Nucleus accumbens (tissue), 56 donors: Measurements from ENCODE around the gene DCBLD2.
A peak's percentile ranks its signal among the peaks of the same experiment; 100 is the strongest.

Experiments
- DNase-seq, 56 donors: peaks; one replicate each; lab custom pipeline; 2025; lab: John Stamatoyannopoulos, UW

DCBLD2 gene

GRCh38 chr3:98775459-98776139 is 125.9 kb downstream of the DCBLD2 start:
- DNase-seq = no peak

- no peak for DNase-seq
These were observed 129.5 kb downstream of the DCBLD2 start for GRCh38 chr3:98772022-98772421.

GRCh38 chr3:98770261-98771039 is 131.0 kb downstream of the DCBLD2 start:
- peak in 24 of 56 donors; percentile 16 to 59 (median 31) for DNase-seq

- no peak for DNase-seq
These were observed 132.0 kb downstream of the DCBLD2 start for GRCh38 chr3:98769448-98769847.

- no peak for DNase-seq
These were observed 132.5 kb downstream of the DCBLD2 start for GRCh38 chr3:98768961-98769360.

- no peak for DNase-seq
These were observed 134.6 kb downstream of the DCBLD2 start for GRCh38 chr3:98766924-98767323.

GRCh38 chr3:98765721-98766120 is 135.8 kb downstream of the DCBLD2 start:
- DNase-seq = no peak

GRCh38 chr3:98764472-98764884 is 137.0 kb downstream of the DCBLD2 start:
- no peak for DNase-seq

GRCh38 chr3:98763819-98764418 is 137.6 kb downstream of the DCBLD2 start:
- no peak for DNase-seq

- peak in 1 of 56 donors; percentile 7 for DNase-seq
These were observed 138.4 kb downstream of the DCBLD2 start, which contains the start of gene ST3GAL6 for GRCh38 chr3:98763076-98763475. ST3GAL6 (plus strand) TSS chr3:98763340; CDS start chr3:98768441, 5,101 bp downstream.

GRCh38 chr3:98761643-98762229 is 139.8 kb downstream of the DCBLD2 start:
- no peak for DNase-seq

- no peak for DNase-seq
These were observed 141.9 kb downstream of the DCBLD2 start for GRCh38 chr3:98759629-98760028.

GRCh38 chr3:98755601-98756000 is 145.9 kb downstream of the DCBLD2 start:
- DNase-seq = no peak

GRCh38 chr3:98754483-98754882 is 147.0 kb downstream of the DCBLD2 start:
- no peak for DNase-seq

- no peak for DNase-seq
These were observed 151.1 kb downstream of the DCBLD2 start for GRCh38 chr3:98750276-98750919.

- no peak for DNase-seq
These were observed 154.6 kb downstream of the DCBLD2 start for GRCh38 chr3:98746882-98747281.

- no peak for DNase-seq
These were observed 155.4 kb downstream of the DCBLD2 start for GRCh38 chr3:98746122-98746521.
